ENCODE measurements around the gene COL1A2.

DNA sequence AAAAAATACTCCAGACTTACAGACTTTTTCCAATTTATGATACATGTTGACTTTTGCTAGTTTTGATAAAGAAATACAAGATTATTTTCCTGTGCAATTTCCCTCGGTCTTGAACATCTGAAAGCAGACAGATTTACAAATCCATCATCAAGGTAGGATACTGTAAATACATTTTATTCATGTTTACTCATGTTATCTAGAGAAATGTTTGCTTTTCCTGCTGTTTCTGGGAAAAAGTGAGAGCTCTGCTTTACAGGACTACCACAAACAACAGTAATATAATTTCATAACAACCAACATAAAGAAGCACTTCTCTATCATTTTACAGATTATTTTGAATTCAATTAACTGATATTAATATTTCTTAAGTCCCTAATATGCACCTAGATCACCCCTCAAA, 83.2 kb downstream of the COL1A2 start:
- TF ChIP-seq, protein P1, sequence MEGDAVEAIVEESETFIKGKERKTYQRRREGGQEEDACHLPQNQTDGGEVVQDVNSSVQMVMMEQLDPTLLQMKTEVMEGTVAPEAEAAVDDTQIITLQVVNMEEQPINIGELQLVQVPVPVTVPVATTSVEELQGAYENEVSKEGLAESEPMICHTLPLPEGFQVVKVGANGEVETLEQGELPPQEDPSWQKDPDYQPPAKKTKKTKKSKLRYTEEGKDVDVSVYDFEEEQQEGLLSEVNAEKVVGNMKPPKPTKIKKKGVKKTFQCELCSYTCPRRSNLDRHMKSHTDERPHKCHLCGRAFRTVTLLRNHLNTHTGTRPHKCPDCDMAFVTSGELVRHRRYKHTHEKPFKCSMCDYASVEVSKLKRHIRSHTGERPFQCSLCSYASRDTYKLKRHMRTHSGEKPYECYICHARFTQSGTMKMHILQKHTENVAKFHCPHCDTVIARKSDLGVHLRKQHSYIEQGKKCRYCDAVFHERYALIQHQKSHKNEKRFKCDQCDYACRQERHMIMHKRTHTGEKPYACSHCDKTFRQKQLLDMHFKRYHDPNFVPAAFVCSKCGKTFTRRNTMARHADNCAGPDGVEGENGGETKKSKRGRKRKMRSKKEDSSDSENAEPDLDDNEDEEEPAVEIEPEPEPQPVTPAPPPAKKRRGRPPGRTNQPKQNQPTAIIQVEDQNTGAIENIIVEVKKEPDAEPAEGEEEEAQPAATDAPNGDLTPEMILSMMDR (IDR thresholded peaks at IDR 0.05; ENCODE audit: insufficient read depth, low read depth, low read length) = no peak
- TF ChIP-seq EZH2 (IDR thresholded peaks at IDR 0.05; ENCODE audit: insufficient read depth, low read length) = no peak
